Naive thymus-derived CD4-positive, alpha-beta T cell (primary cell): Measurements from ENCODE around the gene KMT2A. TPM values are rescaled to one million over a fixed set of nuclear protein-coding genes. Genes with fewer than 3 reads are reported as not detected.
A peak's percentile ranks its signal among the peaks of the same experiment; 100 is the strongest.
"Not testable (repeated sequence)": the region's sequence is repeated elsewhere in the genome, so short reads cannot be mapped to it uniquely, and the experiment has no call there.

Experiments used
- ATAC-seq: fragments of 150-1000 bp; cut with Tn5 transposase; 2 replicates; pipeline ENCODE4 v1.10.0; 2021; ENCODE audit warnings: mild to moderate bottlenecking, moderate library complexity
- CTCF ChIA-PET: fragments of 350-600 bp; sonication (Branson Sonifier 250); formaldehyde crosslinking; loops from one replicate; lab custom pipeline; 2021; ENCODE audit warnings: antibody characterized with exemption; lab: Charles Lee
- POLR2A ChIA-PET: fragments of 350-600 bp; sonication (Branson Sonifier 250); formaldehyde crosslinking; loops from one replicate; lab custom pipeline; 2021; ENCODE audit warnings: antibody characterized with exemption, inconsistent platforms; lab: Charles Lee
- DNase-seq, 9 donors: peaks; one replicate each; pipeline versions ENCODE4 v3.0.0 to v3.0.0-alpha.2; 2020 to 2022; ENCODE audit warnings: mixed read lengths in 1 of 9
- H3K27ac ChIP-seq: one replicate; pipeline ENCODE4 v1.7.0; 2013; ENCODE audit warnings: mild to moderate bottlenecking, low read depth, low read length, moderate library complexity
- H3K27me3 ChIP-seq, 2 donors: one replicate each; pipeline ENCODE4 v1.7.0; 2013; ENCODE audit warnings: low read length in 2 of 2, mild to moderate bottlenecking in 2 of 2, moderate library complexity in 2 of 2; ENCODE audit not compliant: control insufficient read depth in 2 of 2, insufficient read depth in 2 of 2
- H3K36me3 ChIP-seq, 3 experiments: 1 replicate in 2 of 3; 2 replicates in 1 of 3; pipeline ENCODE4 v1.7.0; 2013; ENCODE audit warnings: low read length in 3 of 3, mild to moderate bottlenecking in 3 of 3, moderate library complexity in 1 of 3; ENCODE audit not compliant: insufficient read depth in 3 of 3, control insufficient read depth in 2 of 3
- H3K4me1 ChIP-seq, 2 donors: one replicate each; pipeline ENCODE4 v1.7.0; 2013; ENCODE audit warnings: low read length in 2 of 2, mild to moderate bottlenecking in 2 of 2, moderate library complexity in 1 of 2; ENCODE audit not compliant: control insufficient read depth in 2 of 2, insufficient read depth in 2 of 2
- H3K4me3 ChIP-seq: 2 replicates; pipeline ENCODE4 v1.7.0; 2013; ENCODE audit warnings: mild to moderate bottlenecking, low read length
- H3K9me3 ChIP-seq, 3 experiments: 1 replicate in 2 of 3; 2 replicates in 1 of 3; pipeline ENCODE4 v1.7.0; 2013; ENCODE audit warnings: low read length in 3 of 3; ENCODE audit not compliant: control insufficient read depth in 2 of 3
- H3K27ac Mint-ChIP-seq, 9 donors: one replicate each; pipeline ENCODE4 v1.8.0; 2020 to 2022; ENCODE audit warnings: mixed read lengths in 9 of 9, mild to moderate bottlenecking in 8 of 9, moderate library complexity in 5 of 9, inconsistent platforms in 2 of 9
- H3K27me3 Mint-ChIP-seq, 5 donors: one replicate each; pipeline ENCODE4 v1.8.0; 2021 to 2022; ENCODE audit warnings: mixed read lengths in 5 of 5, mild to moderate bottlenecking in 1 of 5
- H3K36me3 Mint-ChIP-seq, 5 donors: one replicate each; pipeline ENCODE4 v1.8.0; 2020 to 2022; ENCODE audit warnings: mixed read lengths in 5 of 5, mild to moderate bottlenecking in 3 of 5, inconsistent platforms in 1 of 5
- H3K4me1 Mint-ChIP-seq, 7 donors: one replicate each; pipeline ENCODE4 v1.8.0; 2020 to 2022; ENCODE audit warnings: mixed read lengths in 7 of 7, mild to moderate bottlenecking in 3 of 7, inconsistent platforms in 1 of 7
- H3K4me3 Mint-ChIP-seq, 10 donors: one replicate each; pipeline ENCODE4 v1.8.0; 2020 to 2022; ENCODE audit warnings: mild to moderate bottlenecking in 10 of 10, mixed read lengths in 10 of 10, moderate library complexity in 6 of 10, inconsistent platforms in 2 of 10
- H3K9me3 Mint-ChIP-seq, 11 donors: one replicate each; pipeline ENCODE4 v1.8.0; 2020 to 2022; ENCODE audit warnings: mixed read lengths in 11 of 11, mild to moderate bottlenecking in 4 of 11, inconsistent platforms in 1 of 11, moderate library complexity in 1 of 11
- intact Hi-C, 2 donors: fragments of 100-400 bp; cut with micrococcal nuclease; formaldehyde crosslinking; loops; one replicate each; pipeline ENCODE4 v1.15.1; 2023
- polyA plus RNA-seq, 2 donors: library from polyadenylated mRNA; unstranded; fragments of 300-500 nt; fragmentation: Illumina TruSeq; gene quantifications; one replicate each; pipeline ENCODE4 v1.2.3, GENCODE V29; 2021
- total RNA-seq, 6 experiments: library from RNA in 5 of 6; stranded (reverse) in 5 of 6; gene quantifications; 1 replicate in 5 of 6; 2 replicates in 1 of 6; pipeline ENCODE4 v1.2.3 and lab custom pipeline; 2021 to 2026

Gene KMT2A
- total and polyA plus RNA-seq, 7 experiments from 2014 or later: 19.6 to 192 (median 160) TPM

DNA sequence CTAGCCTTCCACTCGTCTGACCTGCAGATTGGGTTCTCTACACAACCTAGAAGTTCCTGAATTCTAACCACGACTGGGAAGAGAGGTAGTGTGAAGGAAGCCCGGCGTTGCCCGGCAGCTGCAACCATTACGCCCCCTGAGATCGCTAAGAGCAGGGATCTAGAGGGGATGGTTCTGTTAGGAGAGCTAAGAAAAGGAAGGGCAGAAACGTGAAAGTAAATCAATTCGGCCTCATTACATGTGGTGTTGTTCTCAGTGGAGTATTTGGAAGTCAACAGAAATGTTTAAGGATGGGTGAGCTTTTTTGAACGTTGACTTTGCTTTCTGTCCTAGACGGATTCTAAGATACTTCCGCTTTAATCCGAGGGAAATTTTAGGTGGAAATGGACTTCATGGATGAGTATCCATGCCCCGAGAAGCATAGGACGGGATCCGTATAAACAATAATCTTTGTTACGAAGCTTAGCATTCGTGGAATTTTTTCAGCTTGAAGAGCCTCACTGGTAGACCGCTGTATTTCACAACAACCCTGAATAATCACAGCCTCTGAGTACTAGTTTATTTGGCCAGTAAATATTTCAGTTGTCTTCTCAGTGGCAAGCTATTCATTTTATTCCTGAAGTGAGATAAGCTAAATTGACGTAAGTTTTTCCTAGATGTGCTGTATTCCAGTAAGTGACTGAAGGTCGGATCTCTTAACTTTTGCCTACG is 34.3 kb upstream of the KMT2A start:
- Histone ChIP-seq H3K4me1 (peaks cover 37 to 53% of the 10 kb centered on the region in 2 donors), H3K9me3 (no peaks in the 10 kb centered on the region), H3K27me3 (no peaks in the 10 kb centered on the region), H3K36me3 (peaks cover 2 to 25% (median 6%) of the 10 kb centered on the region in 3 experiments), H3K4me3 (peak overlapping the region; percentile 79), H3K27ac (peak overlapping the region; percentile 97)
- Mint-ChIP-seq H3K27ac (peak overlapping the region; percentile 97 to 100 (median 100)), H3K36me3 (peaks cover 4 to 28% (median 10%) of the 10 kb centered on the region in 5 donors), H3K4me1 (peaks cover 42 to 80% (median 78%) of the 10 kb centered on the region in 7 donors), H3K9me3 (peaks cover 0 to 4% (median 0%) of the 10 kb centered on the region in 11 donors), H3K4me3 (peak overlapping the region; percentile 97 to 99 (median 98)), H3K27me3 (peaks cover 0 to 2% (median 0%) of the 10 kb centered on the region in 5 donors)
- ATAC-seq (no peak), DNase-seq (no peak)
- intact Hi-C loops: loop anchor here (1.0 to 2.0 kb wide), 7 partner anchors 33 to 171 kb away; partner anchors contain the start of genes ARCN1 (in 2 of the 2) and UBE4A (in 2 of the 2)
- POLR2A ChIA-PET: interaction anchor here (0.6 to 1.8 kb wide), 7 partner anchors 29 to 761 kb away, joined by 3 to 8 read pairs (median 3); partner anchors contain the start of gene KMT2A
- CTCF ChIA-PET: interaction anchor here (0.6 to 1.5 kb wide), 6 partner anchors 34 to 121 kb away, joined by 3 to 5 read pairs (median 4); partner anchors contain the start of gene KMT2A

GRCh38 chr11:118402594-118402993 is 33.7 kb upstream of the KMT2A start:
- CTCF ChIA-PET: interaction anchor here (0.6 to 1.5 kb wide), 5 partner anchors 64 to 659 kb away, joined by 3 to 5 read pairs (median 4); no protein-coding TSS in a partner anchor
- ATAC-seq, H3K27me3 Mint-ChIP-seq, H3K27me3 ChIP-seq, H3K9me3 ChIP-seq, DNase-seq, H3K9me3 Mint-ChIP-seq, intact Hi-C loops: not testable (repeated sequence)
- Mint-ChIP-seq H3K4me1 (peaks cover 42 to 80% (median 77%) of the 10 kb centered on the region in 7 donors), H3K27ac (peak overlapping the region in 8 of 9 donors; percentile 32 to 100 (median 98)), H3K4me3 (peak overlapping the region; percentile 97 to 99 (median 98)), H3K36me3 (peaks cover 4 to 25% (median 10%) of the 10 kb centered on the region in 5 donors)
- Histone ChIP-seq H3K27ac (peak overlapping the region; percentile 97), H3K4me1 (peaks cover 37 to 51% of the 10 kb centered on the region in 2 donors), H3K4me3 (peak overlapping the region; percentile 79), H3K36me3 (peaks cover 2 to 30% (median 8%) of the 10 kb centered on the region in 3 experiments)
- POLR2A ChIA-PET: interaction anchor here (0.6 to 2.9 kb wide), 8 partner anchors 28 to 451 kb away, joined by 3 to 16 read pairs (median 4); partner anchors contain the start of gene KMT2A

DNA sequence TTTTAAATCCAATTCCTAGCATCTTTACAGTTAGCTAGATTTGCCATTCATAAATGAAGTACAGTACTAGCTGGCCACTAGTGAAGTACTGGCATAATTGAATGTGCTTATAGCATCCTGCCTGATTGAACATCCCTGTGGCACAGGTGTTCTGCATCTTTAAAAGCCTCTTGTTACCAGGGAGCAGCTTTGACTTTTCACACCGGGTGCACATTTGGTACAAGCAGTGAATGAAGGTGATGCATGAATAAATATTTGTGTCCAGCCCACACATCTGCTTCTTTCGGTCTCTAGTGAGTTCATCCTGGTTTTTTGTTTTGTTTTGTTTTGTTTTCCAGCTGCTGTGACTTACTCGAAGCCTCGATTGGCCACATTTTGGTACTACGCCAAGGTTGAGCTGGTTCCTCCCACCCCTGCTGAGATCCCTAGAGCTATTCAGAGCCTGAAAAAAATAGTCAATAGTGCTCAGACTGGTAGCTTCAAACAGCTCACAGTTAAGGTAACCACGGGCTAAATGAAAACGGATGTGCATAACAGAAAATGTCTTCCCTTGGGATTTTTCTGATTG is 29.6 kb upstream of the KMT2A start:
- H3K9me3 Mint-ChIP-seq: no peaks in the 10 kb centered on the region
- H3K9me3 ChIP-seq: no peaks in the 10 kb centered on the region
- H3K36me3 Mint-ChIP-seq: peaks cover 0 to 27% (median 17%) of the 10 kb centered on the region in 5 donors
- DNase-seq: no peak
- H3K27ac Mint-ChIP-seq: peak overlapping the region in 6 of 9 donors; percentile 41 to 74 (median 48)
- H3K36me3 ChIP-seq: peaks cover 4 to 47% (median 16%) of the 10 kb centered on the region in 3 experiments
- H3K27me3 Mint-ChIP-seq: no peaks in the 10 kb centered on the region
- no peak for ATAC-seq
- H3K4me3 Mint-ChIP-seq: no peak overlapping the region
- peaks cover 11 to 30% of the 10 kb centered on the region in 2 donors for H3K4me1 ChIP-seq
- H3K4me3 ChIP-seq: no peak overlapping the region
- H3K27ac ChIP-seq: no peak overlapping the region
- CTCF ChIA-PET: no interaction called here
- H3K4me1 Mint-ChIP-seq: peaks cover 29 to 59% (median 53%) of the 10 kb centered on the region in 7 donors
- H3K27me3 ChIP-seq: no peaks in the 10 kb centered on the region
- intact Hi-C loops: no loop called here
- POLR2A ChIA-PET: interaction anchor here (0.5 to 1.4 kb wide), 3 partner anchors 12 to 55 kb away, joined by 4 to 5 read pairs (median 4); no protein-coding TSS in a partner anchor

DNA sequence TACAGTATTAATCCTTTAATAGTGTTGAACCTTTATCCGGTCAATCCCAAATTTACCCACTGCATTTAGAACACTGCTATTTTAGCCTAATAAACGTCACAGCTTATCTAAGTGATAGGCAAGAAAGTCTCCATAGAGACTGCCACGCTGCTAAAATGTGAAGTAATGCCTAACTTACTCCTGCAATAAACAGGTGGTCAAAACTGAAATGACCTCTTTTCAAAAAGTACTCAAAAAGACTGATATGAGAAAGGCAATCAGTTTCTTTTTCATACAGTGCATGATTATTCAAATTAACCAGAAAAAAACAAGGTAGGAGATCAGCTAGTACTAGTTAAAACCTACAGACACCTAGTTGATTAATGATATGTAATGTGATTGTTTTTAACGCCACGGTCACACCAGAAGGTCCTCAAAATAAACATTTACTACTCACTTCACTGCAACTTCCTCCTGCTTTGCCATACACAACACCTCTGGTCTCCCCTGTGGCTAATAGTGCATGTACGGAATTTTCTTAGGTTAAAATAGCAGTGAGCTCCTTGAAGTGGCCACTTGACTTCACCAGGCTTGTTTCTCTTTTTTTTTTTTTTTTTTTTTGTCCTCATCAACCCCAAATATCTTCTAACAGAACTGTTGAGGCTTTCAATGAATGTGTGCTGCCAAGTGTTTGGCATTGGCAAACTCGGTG is 26.1 kb upstream of the KMT2A start:
- H3K4me3 Mint-ChIP-seq: no peak overlapping the region
- no peaks in the 10 kb centered on the region for H3K27me3 Mint-ChIP-seq
- H3K9me3 Mint-ChIP-seq: no peaks in the 10 kb centered on the region
- DNase-seq (no peak), ATAC-seq (no peak)
- ChIA-PET CTCF (interaction anchor here (0.6 kb wide), 1 partner anchor 370 kb away, joined by 5 read pairs; no protein-coding TSS in a partner anchor), POLR2A (interaction anchor here (1.0 to 2.2 kb wide), 2 partner anchors 26 to 685 kb away, joined by 3 to 7 read pairs; partner anchors contain the start of gene KMT2A)
- H3K36me3 Mint-ChIP-seq: peaks cover 0 to 36% (median 13%) of the 10 kb centered on the region in 5 donors
- Histone ChIP-seq H3K27me3 (no peaks in the 10 kb centered on the region), H3K4me1 (peaks cover 0 to 4% of the 10 kb centered on the region in 2 donors), H3K9me3 (no peaks in the 10 kb centered on the region), H3K36me3 (peaks cover 4 to 55% (median 16%) of the 10 kb centered on the region in 3 experiments), H3K4me3 (no peak overlapping the region), H3K27ac (no peak overlapping the region)
- H3K4me1 Mint-ChIP-seq: peaks cover 8 to 31% (median 25%) of the 10 kb centered on the region in 7 donors
- intact Hi-C loops: no loop called here
- H3K27ac Mint-ChIP-seq: peak overlapping the region in 2 of 9 donors; percentile 10 to 55

- no peaks in the 10 kb centered on the region for H3K9me3 Mint-ChIP-seq
- peaks cover 7 to 20% (median 13%) of the 10 kb centered on the region in 7 donors for H3K4me1 Mint-ChIP-seq
- H3K27me3 Mint-ChIP-seq: no peaks in the 10 kb centered on the region
- Histone ChIP-seq H3K27ac (no peak overlapping the region), H3K9me3 (no peaks in the 10 kb centered on the region), H3K36me3 (peaks cover 4 to 42% (median 16%) of the 10 kb centered on the region in 3 experiments), H3K4me3 (no peak overlapping the region), H3K27me3 (no peaks in the 10 kb centered on the region), H3K4me1 (peaks cover 0 to 4% of the 10 kb centered on the region in 2 donors)
- intact Hi-C loops: no loop called here
- H3K4me3 Mint-ChIP-seq: no peak overlapping the region
- CTCF ChIA-PET: interaction anchor here (0.7 kb wide), 1 partner anchor 12 kb away, joined by 4 read pairs; no protein-coding TSS in a partner anchor
- POLR2A ChIA-PET: no interaction called here
- DNase-seq (no peak), ATAC-seq (no peak)
- H3K27ac Mint-ChIP-seq: peak overlapping the region in 2 of 9 donors; percentile 42 to 63
- H3K36me3 Mint-ChIP-seq: peaks cover 0 to 30% (median 11%) of the 10 kb centered on the region in 5 donors
Observed at GRCh38 chr11:118411530-118411929, 24.8 kb upstream of the KMT2A start.
